Measurements from ENCODE around the gene HOXB2. TPM values are rescaled to one million over a fixed set of nuclear protein-coding genes. Genes with fewer than 3 reads are reported as not detected.

HOXB2 gene
- 17.1 TPM for polyA plus RNA-seq (2013, experiment 1 of 2; ENCODE audit: insufficient read length)
- polyA plus RNA-seq (2013, experiment 2 of 2; ENCODE audit: insufficient read length): 16.1 TPM

GRCh38 chr17:48545022-48545375, at the start of gene HOXB2:
TSS of gene HOXB2 (minus strand) at chr17:48545109. CDS start at chr17:48544911, 198 bp downstream.
- DNase-seq: peak; percentile 74

GRCh38 chr17:48593840-48594537, 49.1 kb upstream of the HOXB2 start:
- peak; percentile 87 for DNase-seq

- DNase-seq: no peak
Measured at GRCh38 chr17:48593126-48593829, 48.4 kb upstream of the HOXB2 start, which contains the start of gene HOXB5. TSS of gene HOXB5 (minus strand) at chr17:48593779. CDS start at chr17:48593682, 97 bp downstream.

GRCh38 chr17:48592577-48592976, 47.7 kb upstream of the HOXB2 start:
- DNase-seq: no peak

- no peak for DNase-seq
Measured at GRCh38 chr17:48592057-48592514, 47.2 kb upstream of the HOXB2 start.

GRCh38 chr17:48591255-48592056, 46.5 kb upstream of the HOXB2 start:
- DNase-seq: no peak

GRCh38 chr17:48590607-48591161, 45.8 kb upstream of the HOXB2 start:
- no peak for DNase-seq

- no peak for DNase-seq
Measured at GRCh38 chr17:48589831-48590606, 45.1 kb upstream of the HOXB2 start, which contains the start of gene HOXB3. TSS of gene HOXB3 (minus strand) at chr17:48590241. CDS start at chr17:48552474, 37,767 bp downstream.

- no peak for DNase-seq
Measured at GRCh38 chr17:48589060-48589830, 44.3 kb upstream of the HOXB2 start.

- no peak for DNase-seq
Measured at GRCh38 chr17:48588528-48588927, 43.6 kb upstream of the HOXB2 start.

- DNase-seq: no peak
Measured at GRCh38 chr17:48588074-48588415, 43.1 kb upstream of the HOXB2 start.

GRCh38 chr17:48587276-48588073, 42.6 kb upstream of the HOXB2 start:
- DNase-seq: no peak

GRCh38 chr17:48586355-48587258, 41.7 kb upstream of the HOXB2 start:
- no peak for DNase-seq

- no peak for DNase-seq
Measured at GRCh38 chr17:48584223-48584741, 39.4 kb upstream of the HOXB2 start.

GRCh38 chr17:48583708-48584222, 38.9 kb upstream of the HOXB2 start:
- DNase-seq: no peak

- no peak for DNase-seq
Measured at GRCh38 chr17:48582750-48583069, 37.8 kb upstream of the HOXB2 start.

GRCh38 chr17:48579760-48580554, 35.0 kb upstream of the HOXB2 start:
- no peak for DNase-seq

- DNase-seq: no peak
Measured at GRCh38 chr17:48579471-48579759, 34.5 kb upstream of the HOXB2 start.
